Osteocyte (in vitro differentiated cells): ENCODE results near the gene EGFL8. TPM values are rescaled to one million over a fixed set of nuclear protein-coding genes. Genes with fewer than 3 reads are reported as not detected.
A peak's percentile ranks its signal among the peaks of the same experiment; 100 is the strongest.
"Not testable (repeated sequence)": the region's sequence is repeated elsewhere in the genome, so short reads cannot be mapped to it uniquely, and the experiment has no call there.

Experiments used
- DNase-seq: peaks from one replicate; pipeline ENCODE4 v3.0.0; 2021; ENCODE audit warnings: mixed read lengths; ENCODE audit not compliant: unreplicated experiment; ENCODE audit errors: extremely low spot score
- H3K27ac Mint-ChIP-seq: one replicate; pipeline ENCODE4 v1.8.0; 2021; ENCODE audit warnings: mild to moderate bottlenecking, mixed read lengths; ENCODE audit not compliant: unreplicated experiment
- H3K27me3 Mint-ChIP-seq: one replicate; pipeline ENCODE4 v1.8.0; 2021; ENCODE audit warnings: mixed read lengths; ENCODE audit not compliant: unreplicated experiment
- H3K36me3 Mint-ChIP-seq: one replicate; pipeline ENCODE4 v1.8.0; 2021; ENCODE audit warnings: mixed read lengths; ENCODE audit not compliant: unreplicated experiment
- H3K4me1 Mint-ChIP-seq: one replicate; pipeline ENCODE4 v1.8.0; 2021; ENCODE audit warnings: mixed read lengths; ENCODE audit not compliant: unreplicated experiment
- H3K4me3 Mint-ChIP-seq: one replicate; pipeline ENCODE4 v1.8.0; 2021; ENCODE audit warnings: mild to moderate bottlenecking, moderate library complexity, mixed read lengths; ENCODE audit not compliant: unreplicated experiment
- H3K9me3 Mint-ChIP-seq: one replicate; pipeline ENCODE4 v1.8.0; 2021; ENCODE audit warnings: mixed read lengths; ENCODE audit not compliant: unreplicated experiment
- CTCF ChIP-seq: fragments of 200-600 bp; sonication (generic); IDR thresholded peaks from 2 replicates; pipeline ENCODE4 v1.5.0; 2021; ENCODE audit warnings: antibody characterized with exemption, mild to moderate bottlenecking, moderate library complexity
- total RNA-seq: library from RNA; stranded (reverse); gene quantifications from 2 replicates; pipeline ENCODE4 v1.2.1, GENCODE V29; 2021

EGFL8 gene
- total RNA-seq, 1 donor from 2014 or later: 22.8 TPM

- H3K27ac Mint-ChIP-seq: no peak overlapping the region
Measured at GRCh38 chr6:32181915-32182529, 17.6 kb downstream of the EGFL8 start.

GRCh38 chr6:32182555-32182981 is 18.2 kb downstream of the EGFL8 start:
- no peak overlapping the region for H3K4me3 Mint-ChIP-seq
- no peaks in the 10 kb centered on the region for H3K27me3 Mint-ChIP-seq
- H3K27ac Mint-ChIP-seq: no peak overlapping the region
- H3K9me3 Mint-ChIP-seq: no peaks in the 10 kb centered on the region
- H3K36me3 Mint-ChIP-seq: peaks cover 32% of the 10 kb centered on the region
- DNase-seq: no peak
- TF ChIP-seq CTCF: no peak
- H3K4me1 Mint-ChIP-seq: peaks cover 34% of the 10 kb centered on the region

More at GRCh38 chr6:32181915-32182529, 17.6 kb downstream of the EGFL8 start:
- H3K27me3 Mint-ChIP-seq: no peaks in the 10 kb centered on the region
- H3K4me3 Mint-ChIP-seq: no peak overlapping the region
- peaks cover 34% of the 10 kb centered on the region for H3K4me1 Mint-ChIP-seq
- no peak for TF ChIP-seq CTCF
- DNase-seq: no peak
- peaks cover 27% of the 10 kb centered on the region for H3K36me3 Mint-ChIP-seq
- no peaks in the 10 kb centered on the region for H3K9me3 Mint-ChIP-seq

- H3K27ac Mint-ChIP-seq: no peak overlapping the region
- no peak overlapping the region for H3K4me3 Mint-ChIP-seq
- TF ChIP-seq CTCF: no peak
- DNase-seq: no peak
- H3K9me3 Mint-ChIP-seq: no peaks in the 10 kb centered on the region
- peaks cover 36% of the 10 kb centered on the region for H3K4me1 Mint-ChIP-seq
- no peaks in the 10 kb centered on the region for H3K27me3 Mint-ChIP-seq
- H3K36me3 Mint-ChIP-seq: peaks cover 36% of the 10 kb centered on the region
Measured at GRCh38 chr6:32183030-32183429, 18.6 kb downstream of the EGFL8 start.

GRCh38 chr6:32183483-32184083 is 19.2 kb downstream of the EGFL8 start:
- Mint-ChIP-seq H3K4me1 (peaks cover 39% of the 10 kb centered on the region), H3K4me3 (no peak overlapping the region), H3K27me3 (no peaks in the 10 kb centered on the region), H3K9me3 (no peaks in the 10 kb centered on the region), H3K27ac (no peak overlapping the region), H3K36me3 (peaks cover 36% of the 10 kb centered on the region)
- no peak for TF ChIP-seq CTCF
- no peak for DNase-seq

- Mint-ChIP-seq H3K27ac (peak within 1 kb of the TSS; percentile 34), H3K4me3 (no peak within 1 kb of the TSS), H3K36me3 (peaks cover 34% of the 10 kb centered on the region), H3K4me1 (peaks cover 39% of the 10 kb centered on the region), H3K9me3 (no peaks in the 10 kb centered on the region), H3K27me3 (no peaks in the 10 kb centered on the region)
- TF ChIP-seq CTCF: no peak
- DNase-seq: no peak
Measured at GRCh38 chr6:32184084-32184640, 19.8 kb downstream of the EGFL8 start, which contains the start of gene AGER. TSS of gene AGER (minus strand) at chr6:32184253. CDS start at chr6:32184222, 31 bp downstream.

GRCh38 chr6:32185681-32186131 is 21.3 kb downstream of the EGFL8 start:
- H3K4me3 Mint-ChIP-seq: peak overlapping the region; percentile 26
- DNase-seq, H3K9me3 Mint-ChIP-seq, H3K27me3 Mint-ChIP-seq: not testable (repeated sequence)
- H3K4me1 Mint-ChIP-seq: peaks cover 35% of the 10 kb centered on the region
- peak overlapping the region; percentile 76 for H3K27ac Mint-ChIP-seq
- peaks cover 26% of the 10 kb centered on the region for H3K36me3 Mint-ChIP-seq

GRCh38 chr6:32186151-32186840 is 21.9 kb downstream of the EGFL8 start:
- not testable (repeated sequence) for H3K9me3 Mint-ChIP-seq, DNase-seq, H3K27me3 Mint-ChIP-seq
- Mint-ChIP-seq H3K36me3 (peaks cover 20% of the 10 kb centered on the region), H3K4me3 (peak overlapping the region; percentile 26), H3K4me1 (peaks cover 40% of the 10 kb centered on the region), H3K27ac (peak overlapping the region; percentile 76)
